Body of pancreas (tissue), 4 donors: ENCODE results near the gene DNM3.

Experiments
- CTCF ChIP-seq, 7 experiments: fragments of 450-650 bp in 4 of 7; fragments of 200-600 bp in 3 of 7; sonication (generic) in 3 of 7; IDR thresholded peaks; one replicate each; pipeline ENCODE4 v1.5.1; 2016 to 2019; ENCODE audit warnings: antibody characterized with exemption in 7 of 7
- POLR2A ChIP-seq, 3 donors: fragments of 450-650 bp; IDR thresholded peaks; one replicate each; pipeline ENCODE4 v1.6.1; 2016; ENCODE audit warnings: antibody characterized with exemption in 3 of 3, mild to moderate bottlenecking in 2 of 3

- TF ChIP-seq CTCF (IDR thresholded peaks at IDR 0.05) = no peak
- no peak for TF ChIP-seq POLR2A (IDR thresholded peaks at IDR 0.05)
Measured at GRCh38 chr1:171896936-171897703, 55.8 kb downstream of the DNM3 start.
